ENCODE results near the gene LIMK1.

The LIMK1 gene

DNA sequence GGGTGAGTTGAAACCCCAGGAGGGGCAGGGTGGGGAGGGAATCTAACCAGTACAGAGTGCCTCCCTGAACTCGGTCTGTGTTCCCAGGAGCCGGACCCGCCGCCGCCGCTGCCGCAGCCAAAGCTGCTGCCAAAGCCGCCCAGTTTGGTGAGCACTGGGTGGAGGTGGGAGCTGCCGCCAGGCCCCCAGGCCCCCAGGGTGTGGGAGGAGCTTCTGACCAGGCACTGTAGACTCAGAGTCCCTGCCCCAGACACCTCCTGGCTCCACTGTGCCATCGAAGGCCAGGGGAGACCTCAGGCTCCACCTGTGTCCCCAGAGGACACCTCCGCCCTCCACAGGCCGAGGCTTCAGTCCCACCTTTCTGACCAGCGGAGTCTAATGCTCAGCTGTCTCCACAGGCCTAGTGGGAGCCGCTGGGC lies 20.4 kb upstream of the LIMK1 start:
- TF ChIP-seq CTCF (conservative IDR thresholded peaks at IDR 0.05; ENCODE audit: low read length), result no peak
- no peak overlapping the region for H3K4me3 ChIP-seq (ENCODE audit: low read length)
- no peak for DNase-seq (ENCODE audit: low read depth)

- no peak overlapping the region for H3K4me3 ChIP-seq (ENCODE audit: low read length)
- no peak for TF ChIP-seq CTCF (conservative IDR thresholded peaks at IDR 0.05; ENCODE audit: low read length)
- DNase-seq (ENCODE audit: low read depth), result no peak
Observed at GRCh38 chr7:74063646-74064045, 20.0 kb upstream of the LIMK1 start.

DNA sequence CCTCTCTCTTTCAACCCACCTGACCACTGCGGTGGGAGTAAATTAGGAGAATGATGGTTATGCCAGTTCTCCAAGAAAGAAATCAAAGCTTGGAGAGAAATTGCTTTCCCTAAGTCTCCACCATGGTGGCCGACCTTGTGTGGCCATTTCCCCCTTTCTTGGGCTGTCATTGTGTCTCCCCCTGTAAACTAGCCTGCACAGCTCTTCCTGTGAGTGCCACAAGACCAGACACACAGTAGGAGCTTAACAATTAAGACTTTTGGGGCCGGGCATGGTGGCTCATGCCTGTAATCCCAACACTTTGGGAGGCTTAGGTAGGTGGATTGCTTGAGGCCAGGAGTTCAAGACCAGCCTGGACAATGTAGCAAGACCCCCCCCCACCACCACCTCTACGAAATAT lies 18.9 kb upstream of the LIMK1 start:
- no peak overlapping the region for H3K4me3 ChIP-seq (ENCODE audit: low read length)
- no peak for DNase-seq (ENCODE audit: low read depth)
- TF ChIP-seq CTCF (conservative IDR thresholded peaks at IDR 0.05; ENCODE audit: low read length), result no peak

DNA sequence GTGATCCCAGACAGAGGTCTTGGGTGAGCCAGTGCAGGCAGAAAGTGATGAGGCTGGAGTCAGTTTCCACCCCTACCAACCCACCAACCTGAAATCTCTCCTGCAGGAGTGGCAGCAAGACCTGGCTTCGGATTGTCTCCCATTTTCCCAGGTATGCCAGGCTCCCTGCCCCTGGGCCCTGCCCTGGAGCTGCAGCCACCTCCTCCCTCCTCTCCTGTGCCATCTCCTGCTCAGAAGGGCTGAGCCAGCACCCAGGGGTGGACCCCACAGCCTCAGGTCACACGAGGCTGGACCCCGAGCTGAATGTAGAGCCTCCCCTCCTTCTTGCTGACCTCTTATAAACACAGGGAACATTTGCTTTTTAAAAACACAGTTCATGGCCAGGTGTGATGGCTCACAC lies 17.0 kb upstream of the LIMK1 start:
- no peak for TF ChIP-seq CTCF (conservative IDR thresholded peaks at IDR 0.05; ENCODE audit: low read length)
- no peak overlapping the region for H3K4me3 ChIP-seq (ENCODE audit: low read length)
- no peak for DNase-seq (ENCODE audit: low read depth)

- no peak overlapping the region for H3K4me3 ChIP-seq (ENCODE audit: low read length)
- TF ChIP-seq CTCF (conservative IDR thresholded peaks at IDR 0.05; ENCODE audit: low read length), result no peak
- DNase-seq (ENCODE audit: low read depth), result no peak
Observed at GRCh38 chr7:74068378-74069085, 15.1 kb upstream of the LIMK1 start.

GRCh38 chr7:74069086-74069541 lies 14.5 kb upstream of the LIMK1 start:
- H3K4me3 ChIP-seq (ENCODE audit: low read length), result no peak overlapping the region
- DNase-seq (ENCODE audit: low read depth), result no peak
- no peak for TF ChIP-seq CTCF (conservative IDR thresholded peaks at IDR 0.05; ENCODE audit: low read length)

GRCh38 chr7:74069790-74070618 lies 13.6 kb upstream of the LIMK1 start:
- H3K4me3 ChIP-seq (ENCODE audit: low read length), result no peak overlapping the region
- TF ChIP-seq CTCF (conservative IDR thresholded peaks at IDR 0.05; ENCODE audit: low read length), result no peak

More at GRCh38 chr7:74069790-74070618, 13.6 kb upstream of the LIMK1 start:
- no peak for DNase-seq (ENCODE audit: low read depth)

Measured in AG10803 (cell line).